ENCODE results near the gene JUNB.

JUNB gene

GRCh38 chr19:12791345-12792050 is at the start of gene JUNB:
Gene JUNB, plus strand, starts transcription at chr19:12791486. Its CDS starts 286 bp downstream, at chr19:12791772.
- DNase-seq, result peak; percentile 95

DNA sequence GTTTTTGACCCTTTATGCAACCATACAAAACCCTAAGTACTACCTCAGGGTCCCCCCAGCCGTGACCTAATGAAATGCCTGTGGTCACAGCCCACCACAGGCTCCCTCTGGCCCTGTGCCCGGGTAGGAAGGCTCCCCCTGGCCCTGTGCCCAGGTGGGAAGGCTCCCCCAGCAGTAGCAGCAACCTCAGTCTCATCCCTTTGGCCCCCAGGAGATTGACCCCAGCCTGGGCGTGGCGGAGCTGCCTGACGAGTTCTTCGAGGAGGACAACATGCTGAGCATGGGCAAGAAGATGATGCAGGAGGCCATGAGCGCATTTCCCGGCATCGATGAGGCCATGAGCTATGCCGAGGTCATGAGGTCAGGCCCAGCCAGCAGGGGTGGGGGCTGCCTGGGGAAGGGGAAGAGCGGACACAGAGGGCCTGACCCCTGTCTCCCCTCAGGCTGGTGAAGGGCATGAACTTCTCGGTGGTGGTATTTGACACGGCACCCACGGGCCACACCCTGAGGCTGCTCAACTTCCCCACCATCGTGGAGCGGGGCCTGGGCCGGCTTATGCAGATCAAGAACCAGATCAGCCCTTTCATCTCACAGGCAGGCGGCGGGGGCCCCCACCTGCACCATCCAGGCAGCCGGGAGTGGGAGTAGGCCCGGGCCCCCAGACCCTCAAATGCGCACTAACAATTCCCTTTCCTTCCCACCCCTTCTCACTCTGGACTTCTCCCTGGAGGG is 46.0 kb upstream of the JUNB start:
- DNase-seq, result no peak

DNA sequence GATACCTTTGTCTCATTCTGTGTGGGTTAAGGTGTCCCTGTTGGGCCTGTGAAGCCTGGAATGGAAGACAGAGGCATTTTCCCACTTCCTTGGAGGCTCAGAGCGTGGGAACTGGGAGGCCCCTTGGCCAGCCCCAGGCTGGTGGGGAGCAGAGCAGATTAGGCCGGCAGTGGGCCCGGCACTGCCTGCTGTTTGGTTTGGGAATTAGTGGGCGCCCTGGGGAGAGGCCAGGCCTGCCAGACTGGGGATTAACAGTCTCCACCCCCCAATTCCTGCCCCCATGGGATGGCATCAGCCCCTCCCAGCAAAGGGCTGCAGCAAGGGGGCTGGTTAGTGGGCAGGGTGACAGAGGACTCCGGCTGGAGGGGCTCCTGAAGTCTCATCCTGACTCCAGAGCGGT is 42.8 kb upstream of the JUNB start:
- no peak for DNase-seq

DNA sequence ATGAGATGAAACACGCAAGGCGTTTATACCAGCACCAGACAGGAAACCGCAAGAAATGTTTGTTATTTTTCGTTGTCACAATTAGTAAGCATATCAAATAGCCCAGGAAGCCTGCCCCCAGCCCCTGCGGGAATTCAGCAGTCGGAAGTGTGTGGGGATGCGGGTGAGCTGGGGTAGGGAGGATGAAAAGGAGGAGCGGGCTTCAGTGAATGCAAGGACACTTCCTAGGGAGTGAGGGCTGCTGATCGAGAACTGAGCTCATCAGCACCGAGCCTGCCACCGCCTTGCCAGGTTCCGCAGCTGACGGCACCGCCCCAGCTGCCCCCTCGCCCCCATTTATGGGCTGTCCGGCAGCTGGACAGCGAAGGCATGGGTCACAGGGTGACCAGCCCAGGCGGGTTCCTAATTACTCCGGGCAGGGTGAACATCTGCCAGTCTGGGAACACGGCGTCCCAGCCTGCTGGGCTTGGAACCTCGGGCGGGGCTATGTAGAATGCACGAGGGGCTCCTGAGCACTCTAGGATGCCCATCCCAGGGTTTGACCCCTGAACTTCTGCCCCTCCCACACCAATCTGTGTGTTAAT is 41.3 kb upstream of the JUNB start:
- no peak for DNase-seq

- DNase-seq, result no peak
Observed at GRCh38 chr19:12750851-12751250, 40.4 kb upstream of the JUNB start.

- no peak for DNase-seq
Observed at GRCh38 chr19:12751635-12752034, 39.7 kb upstream of the JUNB start, which contains the start of gene BEST2. Gene BEST2, plus strand, starts transcription at chr19:12751791. Its CDS starts 802 bp downstream, at chr19:12752593.

GRCh38 chr19:12752056-12752781 is 39.1 kb upstream of the JUNB start:
- no peak for DNase-seq

DNA sequence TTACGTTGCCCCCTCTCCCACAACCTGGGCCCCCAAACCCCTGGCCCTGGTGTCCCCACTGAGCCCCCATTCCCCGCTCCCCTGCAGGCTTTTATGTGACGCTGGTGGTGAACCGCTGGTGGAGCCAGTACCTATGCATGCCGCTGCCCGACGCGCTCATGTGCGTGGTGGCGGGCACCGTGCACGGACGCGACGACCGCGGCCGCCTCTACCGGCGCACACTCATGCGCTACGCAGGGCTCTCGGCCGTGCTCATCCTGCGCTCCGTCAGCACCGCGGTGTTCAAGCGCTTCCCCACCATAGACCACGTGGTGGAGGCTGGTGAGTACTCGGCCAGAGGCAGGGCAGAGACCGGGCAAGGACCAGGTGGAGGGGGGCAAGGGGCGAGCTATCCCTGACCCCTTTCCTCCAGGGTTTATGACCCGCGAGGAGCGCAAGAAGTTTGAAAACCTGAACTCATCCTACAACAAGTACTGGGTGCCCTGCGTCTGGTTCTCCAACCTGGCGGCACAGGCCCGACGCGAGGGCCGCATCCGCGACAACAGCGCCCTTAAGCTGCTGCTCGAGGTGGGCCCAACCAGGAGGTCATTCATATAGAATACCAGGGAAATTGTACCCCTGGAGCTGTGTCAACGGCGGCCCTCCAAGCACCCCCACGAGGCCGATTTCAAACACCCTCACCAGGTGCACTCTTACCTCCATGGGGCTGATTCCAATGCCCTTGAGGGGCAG is 36.7 kb upstream of the JUNB start:
- no peak for DNase-seq

DNA sequence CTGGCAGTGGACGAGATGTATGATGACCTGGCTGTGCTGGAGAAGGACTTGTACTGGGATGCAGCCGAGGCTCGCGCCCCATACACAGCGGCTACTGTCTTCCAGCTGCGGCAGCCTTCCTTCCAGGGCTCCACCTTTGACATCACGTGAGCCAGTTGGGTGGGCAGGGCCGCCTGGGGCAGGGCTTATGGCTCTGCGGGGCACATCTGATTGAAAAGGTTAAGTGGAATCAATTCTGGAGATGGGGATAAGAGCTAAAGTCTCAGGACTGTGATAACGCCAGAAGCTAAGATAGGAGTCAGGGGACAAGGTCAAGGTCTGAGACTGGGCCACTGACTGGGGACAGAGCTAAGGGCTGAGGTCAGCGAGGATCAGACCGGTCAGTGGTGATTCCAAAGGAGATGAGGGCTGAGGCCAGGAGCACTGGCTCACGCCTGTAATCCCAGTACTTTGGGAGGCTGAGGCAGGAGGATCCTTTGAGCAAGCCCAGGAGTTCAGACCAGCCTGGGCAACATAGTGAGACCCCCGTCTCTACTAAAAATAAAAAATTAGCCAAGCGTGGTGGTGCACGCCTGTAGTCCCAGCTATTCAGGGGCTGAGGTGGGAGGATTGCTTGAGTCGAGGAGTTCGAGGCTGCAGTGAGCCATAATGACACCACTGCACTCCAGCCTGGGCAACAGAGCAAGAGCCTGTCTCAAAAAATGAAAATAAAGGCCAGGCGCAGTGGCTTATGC is 35.0 kb upstream of the JUNB start:
- no peak for DNase-seq

DNA sequence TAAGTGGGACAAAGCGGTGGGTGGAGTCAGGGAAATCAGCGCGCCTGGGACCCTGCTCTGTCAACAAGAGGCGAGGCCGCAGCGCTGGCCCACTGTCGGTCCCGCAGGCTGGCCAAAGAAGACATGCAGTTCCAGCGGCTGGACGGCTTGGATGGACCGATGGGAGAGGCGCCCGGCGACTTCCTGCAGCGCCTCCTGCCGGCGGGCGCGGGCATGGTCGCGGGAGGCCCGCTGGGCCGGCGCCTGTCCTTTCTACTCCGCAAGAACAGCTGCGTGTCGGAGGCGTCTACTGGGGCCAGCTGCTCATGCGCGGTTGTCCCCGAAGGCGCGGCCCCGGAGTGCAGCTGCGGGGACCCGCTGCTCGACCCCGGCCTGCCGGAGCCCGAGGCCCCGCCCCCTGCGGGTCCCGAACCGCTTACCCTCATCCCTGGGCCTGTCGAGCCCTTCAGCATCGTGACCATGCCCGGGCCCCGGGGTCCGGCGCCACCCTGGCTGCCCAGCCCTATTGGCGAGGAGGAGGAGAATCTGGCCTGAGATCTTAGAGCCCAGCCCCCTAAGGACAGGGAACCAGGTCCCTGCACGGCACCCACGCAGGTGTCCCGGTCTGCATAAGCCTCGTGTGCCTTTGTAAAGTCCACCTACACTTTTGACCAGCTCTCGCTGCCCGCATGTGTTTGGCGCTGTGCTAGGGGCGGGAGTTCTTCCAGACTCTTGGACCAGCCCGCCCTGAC is 33.6 kb upstream of the JUNB start:
- peak; percentile 26 for DNase-seq

DNA sequence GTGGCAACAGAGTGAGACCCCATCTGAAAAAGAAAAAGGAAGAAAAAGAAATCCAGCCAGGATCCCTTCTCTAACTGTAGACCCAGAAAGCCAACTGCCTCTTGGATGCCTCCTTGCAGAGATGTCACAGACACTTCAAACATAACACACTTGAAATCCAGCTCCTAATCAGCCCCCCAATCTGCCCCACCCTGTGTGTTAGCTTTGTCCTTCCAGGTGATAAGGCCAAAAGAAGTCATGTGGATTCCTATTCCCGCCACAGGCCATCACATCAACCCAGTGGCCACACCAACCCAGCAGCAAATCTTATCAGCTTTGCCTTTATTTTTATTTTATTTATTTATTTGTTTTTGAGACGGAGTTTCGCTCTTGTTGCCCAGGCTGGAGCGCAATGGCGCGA is 31.6 kb upstream of the JUNB start:
- DNase-seq, result no peak

- no peak for DNase-seq
Observed at GRCh38 chr19:12763100-12763499, 28.2 kb upstream of the JUNB start.

DNA sequence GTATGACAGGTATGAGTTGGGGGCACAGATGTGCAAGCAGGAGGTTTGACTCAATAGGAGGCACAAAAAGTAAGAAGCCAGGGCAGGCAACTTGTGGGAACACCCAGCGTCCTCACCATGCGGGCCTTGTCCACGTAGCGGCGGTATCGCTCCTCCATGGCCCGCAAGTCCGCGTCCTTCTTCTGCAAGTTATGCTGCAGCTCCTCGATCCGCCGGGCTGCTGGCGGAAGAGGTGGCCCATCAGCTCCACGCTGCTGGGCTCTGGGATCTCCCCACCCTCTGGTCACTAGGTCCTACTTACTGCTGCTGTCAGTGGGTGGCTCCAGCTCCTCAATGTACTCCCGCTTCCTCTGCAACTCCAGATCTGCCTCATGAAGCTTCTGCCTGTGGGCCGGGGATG is 26.6 kb upstream of the JUNB start:
- DNase-seq, result no peak

GRCh38 chr19:12766051-12766521 is 25.2 kb upstream of the JUNB start:
- DNase-seq, result peak; percentile 35

DNA sequence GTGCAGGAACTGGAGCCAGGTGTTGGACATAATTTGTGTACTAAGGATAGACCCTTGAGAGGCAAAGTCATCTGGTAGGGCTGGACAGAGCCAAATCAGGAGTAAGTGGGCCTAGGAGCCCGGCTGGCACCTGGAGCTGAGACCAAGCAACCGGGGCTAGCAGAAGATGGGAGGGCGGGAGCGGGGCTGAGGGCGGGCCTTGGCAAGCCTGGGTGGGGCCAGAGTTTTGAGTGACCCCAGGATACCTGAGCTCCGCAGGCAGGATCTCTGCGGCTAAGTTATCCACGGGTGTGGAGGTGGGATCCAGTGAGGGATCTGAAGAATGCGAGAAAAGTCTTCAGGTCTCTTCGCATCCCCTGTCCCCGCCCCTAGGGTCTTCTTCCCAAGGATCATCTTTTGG is 24.1 kb upstream of the JUNB start:
- no peak for DNase-seq

DNA sequence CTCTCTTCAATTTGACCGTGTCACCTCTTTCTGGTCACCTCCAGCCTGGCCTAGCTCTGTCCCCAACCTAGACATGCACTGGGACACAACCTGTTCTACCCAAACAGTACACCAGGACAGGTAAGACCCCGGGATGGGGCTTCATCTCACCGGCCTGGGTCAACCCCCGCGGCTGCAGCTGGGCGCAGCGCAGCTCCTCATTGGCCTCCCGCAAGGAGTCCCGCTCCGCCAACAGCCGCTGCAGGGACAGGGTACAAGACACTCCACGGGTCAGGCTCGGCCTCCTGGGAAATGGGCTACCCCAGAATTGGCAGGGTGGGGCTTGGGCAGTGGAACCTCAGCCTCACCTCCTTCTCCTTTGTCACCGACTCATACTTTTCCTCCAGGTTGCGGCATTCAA is 23.6 kb upstream of the JUNB start:
- no peak for DNase-seq

- DNase-seq, result no peak
Observed at GRCh38 chr19:12769689-12770088, 21.6 kb upstream of the JUNB start.

DNA sequence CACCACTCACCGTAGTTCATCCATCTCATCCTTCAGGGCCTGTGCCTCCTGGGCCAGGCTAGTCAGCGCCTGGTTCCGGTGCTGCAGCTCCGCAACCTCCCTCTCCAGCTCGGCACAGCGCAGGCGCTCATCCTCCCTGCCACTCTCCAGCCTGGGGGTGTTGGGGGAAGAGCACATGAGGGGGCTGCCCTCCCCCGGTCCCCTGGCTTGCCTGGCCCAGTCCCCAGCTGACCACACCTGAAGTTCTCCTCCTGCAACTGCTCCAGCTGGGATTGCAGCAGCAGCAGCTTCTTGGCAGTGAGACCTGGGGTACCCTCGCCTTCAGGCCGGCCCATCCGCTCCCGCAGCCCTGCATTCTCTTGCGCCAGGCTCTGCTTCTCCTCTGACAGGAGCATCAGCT is 20.4 kb upstream of the JUNB start:
- no peak for DNase-seq

DNA sequence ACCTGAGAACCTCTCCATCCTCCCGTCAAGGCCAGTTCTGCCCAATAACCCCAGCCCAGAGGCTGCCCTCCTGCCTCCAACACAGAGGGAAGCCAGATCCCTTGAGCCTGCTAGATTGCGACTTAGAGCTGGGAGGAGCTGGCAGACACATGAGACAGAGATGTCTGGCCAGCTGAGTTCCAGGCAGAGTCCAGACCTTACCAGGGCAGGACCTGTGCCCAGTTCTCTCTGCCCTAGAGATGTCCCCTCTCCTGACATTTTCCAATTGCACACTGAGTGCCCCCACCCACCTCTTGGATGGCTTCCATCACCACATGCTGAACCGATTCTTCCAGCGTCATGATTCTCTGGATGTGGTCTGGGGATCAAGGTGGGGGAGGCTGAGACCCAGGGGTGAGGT is 19.0 kb upstream of the JUNB start:
- DNase-seq, result no peak

DNA sequence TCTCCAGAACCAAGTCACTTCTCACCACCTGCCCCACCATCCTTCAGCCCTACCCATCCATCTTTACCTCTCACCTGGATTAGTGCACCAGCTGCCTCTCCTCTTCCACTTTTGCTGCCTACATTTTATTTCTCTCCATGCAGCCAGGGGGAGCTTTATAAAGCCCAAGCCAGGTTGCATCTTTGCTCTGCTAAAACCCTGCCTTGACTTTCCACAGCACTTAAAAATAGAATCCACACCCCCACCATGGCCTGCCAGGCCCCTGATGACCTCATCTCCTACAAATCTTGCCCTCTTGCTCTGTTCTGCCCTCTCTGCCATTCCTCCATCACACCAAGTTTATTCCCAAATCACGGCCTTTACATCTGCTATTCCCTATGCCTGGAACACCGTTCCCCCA is 17.7 kb upstream of the JUNB start:
- DNase-seq, result no peak
